ENCODE measurements around the gene KIAA0040. TPM values are rescaled to one million over a fixed set of nuclear protein-coding genes. Genes with fewer than 3 reads are reported as not detected.

The KIAA0040 gene
- total and polyA plus RNA-seq, 2 donors (not counting 3 experiments of a cell fraction or from before 2014, with no cell fraction given) = 8.3 to 10.9 TPM

GRCh38 chr1:175171036-175171913 lies 21.3 kb downstream of the KIAA0040 start:
- H3K9ac ChIP-seq (replicated peaks; ENCODE audit: extremely low read depth, insufficient read depth, low read length) = no peak overlapping the region
- no peak overlapping the region for H3K4me3 ChIP-seq (replicated peaks in 1 of 3; ENCODE audit: insufficient read depth in 1 of 3, low read depth in 1 of 3, low read length in 3 of 3)
- H3K9me3 ChIP-seq (replicated peaks; ENCODE audit: control insufficient read depth, insufficient read depth, low read length) = no peaks in the 10 kb centered on the region
- H3K4me2 ChIP-seq (ENCODE audit: insufficient read depth, low read length) = no peak overlapping the region
- no peaks in the 10 kb centered on the region for H3K36me3 ChIP-seq (ENCODE audit: control insufficient read depth in 2 of 2, extremely low read depth in 1 of 2, insufficient read depth in 2 of 2, low read length in 2 of 2)
- H3K27ac ChIP-seq (ENCODE audit: insufficient read depth, low read depth, low read length) = peak overlapping the region; percentile 99
- intact Hi-C loops (cut with micrococcal nuclease) (no loop called here), dilution Hi-C loops (cut with MboI; ENCODE audit: extremely low pct_ligation_motif_present, low sequenced_read_pairs) (no loop called here)
- H3K79me2 ChIP-seq (ENCODE audit: control insufficient read depth, insufficient read depth, low read length) = no peaks in the 10 kb centered on the region
- no peaks in the 10 kb centered on the region for H3K9me1 ChIP-seq (replicated peaks; ENCODE audit: control insufficient read depth, extremely low read depth, insufficient read depth, low read length)
- H3K27me3 ChIP-seq (ENCODE audit: control insufficient read depth in 2 of 2, insufficient read depth in 2 of 2, low read length in 2 of 2) = no peaks in the 10 kb centered on the region
- BruUV-seq (replicated peaks) = no TSS peak
- no peak for FAIRE-seq
- ChIA-PET CTCF (interaction anchor here (1.5 to 4.5 kb wide), 5 partner anchors 9 to 50 kb away, joined by 6 to 41 read pairs (median 7); no protein-coding TSS in a partner anchor), POLR2A (no interaction called here)
- H4K20me1 ChIP-seq (replicated peaks; ENCODE audit: control insufficient read depth, extremely low read depth, insufficient read depth, low read length) = no peaks in the 10 kb centered on the region
- DNase-seq (ENCODE audit: low read depth, low spot score) = no peak
- TF ChIP-seq MAX (IDR thresholded peaks at IDR 0.05; ENCODE audit: insufficient read depth, insufficient read length) (no peak), FOS (IDR thresholded peaks at IDR 0.05; ENCODE audit: borderline replicate concordance, insufficient read depth, low read length) (no peak), GATA2 (IDR thresholded peaks at IDR 0.05; ENCODE audit: insufficient read depth, insufficient read length, low read depth, low read length) (no peak), MYC (IDR thresholded peaks at IDR 0.05; ENCODE audit: low read depth, low read length) (no peak), JUN (IDR thresholded peaks at IDR 0.05; ENCODE audit: borderline replicate concordance, insufficient read depth, insufficient read length, low read depth) (no peak), EZH2 (IDR thresholded peaks at IDR 0.05; ENCODE audit: borderline replicate concordance, low read depth, low read length, severe bottlenecking) (no peak), POLR2AphosphoS5 (IDR thresholded peaks at IDR 0.05; ENCODE audit: insufficient read depth, low read depth, low read length) (no peak), CTCF (IDR thresholded peaks at IDR 0.05; ENCODE audit: extremely low read depth in 1 of 2, insufficient read depth in 1 of 2, low read depth in 1 of 2, low read length in 2 of 2) (no peak), POLR2A (IDR thresholded peaks at IDR 0.05; ENCODE audit: low read depth, low read length) (no peak)
- no peak overlapping the region for H2AFZ ChIP-seq (ENCODE audit: low read depth, low read length)
- H3K4me1 ChIP-seq (ENCODE audit: control insufficient read depth, extremely low read depth, insufficient read depth, low read length) = peaks cover 32% of the 10 kb centered on the region

Measured in endothelial cell of umbilical vein (primary cell).